ENCODE data around the gene SERPINA12.

The SERPINA12 gene

DNA sequence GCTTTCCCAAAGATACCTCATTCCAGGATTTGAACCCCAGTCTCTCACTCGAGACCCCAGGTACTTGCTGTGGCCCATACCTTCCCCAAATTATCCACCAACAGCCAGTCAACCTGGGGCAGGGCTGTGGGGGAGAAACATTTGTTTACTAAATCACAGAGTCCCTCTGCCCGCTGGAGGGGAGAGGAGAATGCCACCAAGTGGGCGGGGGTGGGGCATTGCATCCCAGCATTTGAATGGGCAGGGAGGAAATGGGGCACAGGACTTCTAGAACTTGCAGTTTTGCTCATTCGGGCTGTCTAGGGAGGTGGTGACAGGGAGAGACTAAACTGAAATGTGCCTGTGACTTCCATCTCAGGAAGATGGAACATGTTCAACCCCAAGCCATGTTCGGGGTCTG is 22.4 kb downstream of the SERPINA12 start:
- Histone ChIP-seq H3K27ac (replicated peaks) (no peak overlapping the region), H3K4me3 (replicated peaks; ENCODE audit: insufficient read depth, low read length) (no peak overlapping the region), H3K27me3 (ENCODE audit: insufficient read depth, poor library complexity, severe bottlenecking) (no peaks in the 10 kb centered on the region)
- DNase-seq (ENCODE audit: low read depth in 1 of 2, low spot score in 1 of 2), result no peak
- TF ChIP-seq, protein P1, sequence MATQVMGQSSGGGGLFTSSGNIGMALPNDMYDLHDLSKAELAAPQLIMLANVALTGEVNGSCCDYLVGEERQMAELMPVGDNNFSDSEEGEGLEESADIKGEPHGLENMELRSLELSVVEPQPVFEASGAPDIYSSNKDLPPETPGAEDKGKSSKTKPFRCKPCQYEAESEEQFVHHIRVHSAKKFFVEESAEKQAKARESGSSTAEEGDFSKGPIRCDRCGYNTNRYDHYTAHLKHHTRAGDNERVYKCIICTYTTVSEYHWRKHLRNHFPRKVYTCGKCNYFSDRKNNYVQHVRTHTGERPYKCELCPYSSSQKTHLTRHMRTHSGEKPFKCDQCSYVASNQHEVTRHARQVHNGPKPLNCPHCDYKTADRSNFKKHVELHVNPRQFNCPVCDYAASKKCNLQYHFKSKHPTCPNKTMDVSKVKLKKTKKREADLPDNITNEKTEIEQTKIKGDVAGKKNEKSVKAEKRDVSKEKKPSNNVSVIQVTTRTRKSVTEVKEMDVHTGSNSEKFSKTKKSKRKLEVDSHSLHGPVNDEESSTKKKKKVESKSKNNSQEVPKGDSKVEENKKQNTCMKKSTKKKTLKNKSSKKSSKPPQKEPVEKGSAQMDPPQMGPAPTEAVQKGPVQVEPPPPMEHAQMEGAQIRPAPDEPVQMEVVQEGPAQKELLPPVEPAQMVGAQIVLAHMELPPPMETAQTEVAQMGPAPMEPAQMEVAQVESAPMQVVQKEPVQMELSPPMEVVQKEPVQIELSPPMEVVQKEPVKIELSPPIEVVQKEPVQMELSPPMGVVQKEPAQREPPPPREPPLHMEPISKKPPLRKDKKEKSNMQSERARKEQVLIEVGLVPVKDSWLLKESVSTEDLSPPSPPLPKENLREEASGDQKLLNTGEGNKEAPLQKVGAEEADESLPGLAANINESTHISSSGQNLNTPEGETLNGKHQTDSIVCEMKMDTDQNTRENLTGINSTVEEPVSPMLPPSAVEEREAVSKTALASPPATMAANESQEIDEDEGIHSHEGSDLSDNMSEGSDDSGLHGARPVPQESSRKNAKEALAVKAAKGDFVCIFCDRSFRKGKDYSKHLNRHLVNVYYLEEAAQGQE (IDR thresholded peaks at IDR 0.05; ENCODE audit: insufficient replicate concordance, low read depth), result no peak
- TF ChIP-seq SPI1 (IDR thresholded peaks at IDR 0.05; ENCODE audit: borderline replicate concordance, low read depth) (no peak), POLR2AphosphoS5 (IDR thresholded peaks at IDR 0.05; ENCODE audit: low read depth) (no peak), GABPA (IDR thresholded peaks at IDR 0.05; ENCODE audit: low read depth) (no peak)
- TF ChIP-seq, protein P2, sequence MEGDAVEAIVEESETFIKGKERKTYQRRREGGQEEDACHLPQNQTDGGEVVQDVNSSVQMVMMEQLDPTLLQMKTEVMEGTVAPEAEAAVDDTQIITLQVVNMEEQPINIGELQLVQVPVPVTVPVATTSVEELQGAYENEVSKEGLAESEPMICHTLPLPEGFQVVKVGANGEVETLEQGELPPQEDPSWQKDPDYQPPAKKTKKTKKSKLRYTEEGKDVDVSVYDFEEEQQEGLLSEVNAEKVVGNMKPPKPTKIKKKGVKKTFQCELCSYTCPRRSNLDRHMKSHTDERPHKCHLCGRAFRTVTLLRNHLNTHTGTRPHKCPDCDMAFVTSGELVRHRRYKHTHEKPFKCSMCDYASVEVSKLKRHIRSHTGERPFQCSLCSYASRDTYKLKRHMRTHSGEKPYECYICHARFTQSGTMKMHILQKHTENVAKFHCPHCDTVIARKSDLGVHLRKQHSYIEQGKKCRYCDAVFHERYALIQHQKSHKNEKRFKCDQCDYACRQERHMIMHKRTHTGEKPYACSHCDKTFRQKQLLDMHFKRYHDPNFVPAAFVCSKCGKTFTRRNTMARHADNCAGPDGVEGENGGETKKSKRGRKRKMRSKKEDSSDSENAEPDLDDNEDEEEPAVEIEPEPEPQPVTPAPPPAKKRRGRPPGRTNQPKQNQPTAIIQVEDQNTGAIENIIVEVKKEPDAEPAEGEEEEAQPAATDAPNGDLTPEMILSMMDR (IDR thresholded peaks at IDR 0.05; ENCODE audit: insufficient read depth, low read length), result no peak

DNA sequence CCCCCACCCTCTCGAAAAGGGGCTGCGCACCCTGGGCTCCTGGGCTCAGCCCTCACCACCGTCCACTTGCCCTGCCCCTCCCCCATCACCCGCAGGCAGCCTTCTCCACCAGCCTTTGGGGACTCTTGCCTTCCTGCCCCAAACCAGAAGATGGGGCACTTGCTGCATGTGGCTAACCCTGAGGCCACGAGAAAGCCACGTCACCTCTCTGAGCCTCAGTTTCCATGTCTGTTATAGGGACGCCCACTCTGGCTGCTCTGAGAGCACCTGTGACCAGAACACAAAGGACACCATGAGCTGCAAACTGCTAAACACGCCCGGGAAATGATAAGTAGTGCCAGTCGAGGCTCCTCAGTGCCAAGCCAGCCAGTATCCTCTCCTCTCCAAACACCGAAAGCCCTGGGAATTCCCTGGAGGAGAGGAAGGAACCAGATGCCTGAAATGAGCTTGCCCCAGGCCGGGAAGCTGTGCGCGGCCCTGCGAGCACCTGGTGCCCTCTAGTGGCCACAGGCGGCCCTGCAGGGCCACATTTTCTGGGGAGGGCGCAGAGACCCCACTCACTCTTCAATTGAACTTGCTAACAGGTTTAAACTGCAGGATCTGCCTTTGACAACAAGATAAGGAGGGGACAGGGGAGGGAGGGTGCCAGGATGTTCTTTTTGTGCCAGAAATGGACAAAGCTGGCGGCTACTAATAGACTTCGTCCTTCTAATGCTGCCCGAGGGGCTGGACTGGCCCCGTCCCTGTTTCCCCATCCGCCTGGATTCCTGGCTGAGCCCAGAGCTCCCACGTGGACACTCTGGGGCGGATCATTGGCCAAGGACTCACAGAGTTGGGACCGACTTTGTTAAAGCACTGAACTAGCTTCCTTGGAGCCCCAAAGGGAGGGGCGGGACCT is 23.1 kb downstream of the SERPINA12 start:
- Histone ChIP-seq H3K4me3 (replicated peaks; ENCODE audit: insufficient read depth, low read length) (no peak overlapping the region), H3K27me3 (ENCODE audit: insufficient read depth, poor library complexity, severe bottlenecking) (no peaks in the 10 kb centered on the region), H3K27ac (replicated peaks) (no peak overlapping the region)
- DNase-seq (ENCODE audit: low read depth in 1 of 2, low spot score in 1 of 2), result peak in 1 of 2 experiments; percentile 6
- TF ChIP-seq GABPA (IDR thresholded peaks at IDR 0.05; ENCODE audit: low read depth) (no peak), POLR2AphosphoS5 (IDR thresholded peaks at IDR 0.05; ENCODE audit: low read depth) (no peak), SPI1 (IDR thresholded peaks at IDR 0.05; ENCODE audit: borderline replicate concordance, low read depth) (no peak)
- TF ChIP-seq, protein P2 (IDR thresholded peaks at IDR 0.05; ENCODE audit: insufficient read depth, low read length), result peak; percentile 99
- TF ChIP-seq, protein P1 (IDR thresholded peaks at IDR 0.05; ENCODE audit: insufficient replicate concordance, low read depth), result no peak

DNA sequence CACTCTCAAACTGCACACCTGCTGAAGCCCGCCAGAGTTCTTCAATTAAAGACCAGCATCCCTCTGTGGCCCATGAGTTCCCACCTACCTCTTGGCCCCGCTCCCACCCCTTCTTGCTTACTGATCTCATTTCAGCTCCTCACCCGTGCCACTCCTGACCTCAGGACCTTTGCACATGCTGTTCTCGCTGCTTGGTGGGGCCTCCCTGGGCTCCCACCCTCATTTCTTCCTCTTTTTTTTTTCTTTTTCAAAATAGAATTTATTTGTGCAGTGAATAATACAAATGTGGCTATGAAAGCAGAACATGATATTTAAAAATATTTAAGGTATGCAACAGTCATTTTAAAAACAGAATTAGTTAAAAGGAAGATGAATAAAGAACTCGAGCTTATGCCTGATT is 24.8 kb downstream of the SERPINA12 start:
- Histone ChIP-seq H3K27ac (replicated peaks) (no peak overlapping the region), H3K27me3 (ENCODE audit: insufficient read depth, poor library complexity, severe bottlenecking) (no peaks in the 10 kb centered on the region), H3K4me3 (replicated peaks; ENCODE audit: insufficient read depth, low read length) (no peak overlapping the region)
- DNase-seq (ENCODE audit: low read depth in 1 of 2, low spot score in 1 of 2), result no peak
- TF ChIP-seq, protein P1 (IDR thresholded peaks at IDR 0.05; ENCODE audit: insufficient replicate concordance, low read depth), result no peak
- no peak for TF ChIP-seq SPI1 (IDR thresholded peaks at IDR 0.05; ENCODE audit: borderline replicate concordance, low read depth)
- no peak for TF ChIP-seq POLR2AphosphoS5 (IDR thresholded peaks at IDR 0.05; ENCODE audit: low read depth)
- TF ChIP-seq GABPA (IDR thresholded peaks at IDR 0.05; ENCODE audit: low read depth), result no peak
- TF ChIP-seq, protein P2 (IDR thresholded peaks at IDR 0.05; ENCODE audit: insufficient read depth, low read length), result no peak

Data from HL-60 (cell line).